ENCODE results near the gene NID2.

DNA sequence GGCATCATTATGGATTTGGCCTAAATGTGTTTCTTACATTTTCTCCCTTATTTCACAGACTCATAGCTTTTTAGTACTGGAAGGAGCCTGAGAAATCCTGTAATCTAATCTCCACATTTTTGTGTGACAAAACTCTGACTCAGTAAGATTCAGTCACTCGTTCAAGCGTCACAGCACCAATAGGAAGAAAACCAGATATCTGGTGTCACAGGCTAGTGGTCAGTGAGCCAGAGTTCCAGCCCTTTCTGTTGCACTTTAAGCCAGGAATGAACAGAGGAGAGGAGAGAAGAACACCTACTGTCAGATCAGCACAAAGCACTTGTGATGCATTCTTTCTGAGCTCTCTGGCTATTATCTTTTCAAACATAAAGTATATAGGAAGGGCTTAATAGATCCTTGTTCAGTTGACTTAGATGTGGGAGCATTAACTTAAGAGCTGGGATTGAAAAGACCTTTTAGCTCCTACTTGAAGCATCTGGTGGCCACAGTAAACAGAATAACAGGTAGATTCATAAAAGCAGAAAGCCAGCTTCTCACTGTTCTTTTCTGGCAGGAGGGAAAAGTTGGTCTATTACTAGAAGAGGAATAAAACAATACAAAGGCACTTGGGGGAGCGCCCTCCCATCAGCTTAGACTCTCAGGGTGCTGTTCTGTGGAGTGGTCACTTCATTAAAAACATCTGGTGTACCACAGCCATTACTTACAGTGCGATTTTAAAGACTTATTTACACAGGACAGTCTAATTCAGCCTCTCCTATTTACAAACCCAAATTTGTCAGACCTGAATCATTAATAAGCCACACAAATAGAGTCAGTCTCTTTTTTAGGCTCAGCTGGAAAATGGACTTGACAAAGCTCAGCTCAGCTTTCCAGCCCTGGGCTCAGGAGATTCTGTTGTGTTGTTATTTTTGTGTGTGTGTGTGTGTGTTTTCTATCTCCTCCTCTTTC is 12.2 kb upstream of the NID2 start:
- TF ChIP-seq, protein P1, sequence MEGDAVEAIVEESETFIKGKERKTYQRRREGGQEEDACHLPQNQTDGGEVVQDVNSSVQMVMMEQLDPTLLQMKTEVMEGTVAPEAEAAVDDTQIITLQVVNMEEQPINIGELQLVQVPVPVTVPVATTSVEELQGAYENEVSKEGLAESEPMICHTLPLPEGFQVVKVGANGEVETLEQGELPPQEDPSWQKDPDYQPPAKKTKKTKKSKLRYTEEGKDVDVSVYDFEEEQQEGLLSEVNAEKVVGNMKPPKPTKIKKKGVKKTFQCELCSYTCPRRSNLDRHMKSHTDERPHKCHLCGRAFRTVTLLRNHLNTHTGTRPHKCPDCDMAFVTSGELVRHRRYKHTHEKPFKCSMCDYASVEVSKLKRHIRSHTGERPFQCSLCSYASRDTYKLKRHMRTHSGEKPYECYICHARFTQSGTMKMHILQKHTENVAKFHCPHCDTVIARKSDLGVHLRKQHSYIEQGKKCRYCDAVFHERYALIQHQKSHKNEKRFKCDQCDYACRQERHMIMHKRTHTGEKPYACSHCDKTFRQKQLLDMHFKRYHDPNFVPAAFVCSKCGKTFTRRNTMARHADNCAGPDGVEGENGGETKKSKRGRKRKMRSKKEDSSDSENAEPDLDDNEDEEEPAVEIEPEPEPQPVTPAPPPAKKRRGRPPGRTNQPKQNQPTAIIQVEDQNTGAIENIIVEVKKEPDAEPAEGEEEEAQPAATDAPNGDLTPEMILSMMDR (IDR thresholded peaks at IDR 0.05; ENCODE audit: low read depth, low read length, missing input control): no peak
- no peak for TF ChIP-seq TAF1 (conservative IDR thresholded peaks at IDR 0.05)
- TF ChIP-seq EGR1 (IDR thresholded peaks at IDR 0.05; ENCODE audit: low read depth in 2 of 2): no peak
- peak in 1 of 2 donors; percentile 7 for TF ChIP-seq RXRA (IDR thresholded peaks at IDR 0.05)
- no peak for TF ChIP-seq GABPA (IDR thresholded peaks at IDR 0.05 in 1 of 2, conservative IDR thresholded peaks at IDR 0.05 in 1 of 2)

Data from liver (tissue), 3 donors.